HK-2 (cell line): ENCODE data around the gene KRTAP17-1.
"Not testable (repeated sequence)": the region's sequence is repeated elsewhere in the genome, so short reads cannot be mapped to it uniquely, and the experiment has no call there.

Source experiments
- DNase-seq: peaks from one replicate; pipeline ENCODE4 v3.0.0-alpha.2; 2018; ENCODE audit not compliant: unreplicated experiment

KRTAP17-1 gene

GRCh38 chr17:41304091-41304490 lies 11.4 kb downstream of the KRTAP17-1 start:
- no peak for DNase-seq

GRCh38 chr17:41302981-41303380 lies 12.5 kb downstream of the KRTAP17-1 start:
- no peak for DNase-seq

GRCh38 chr17:41301916-41302901 lies 13.3 kb downstream of the KRTAP17-1 start, which contains the start of gene KRTAP29-1:
KRTAP29-1 (minus strand) TSS chr17:41302851; CDS start chr17:41302851, 0 bp downstream.
- no peak for DNase-seq

- DNase-seq: no peak
These were observed 14.2 kb downstream of the KRTAP17-1 start for GRCh38 chr17:41301204-41301790.

- no peak for DNase-seq
These were observed 16.9 kb downstream of the KRTAP17-1 start for GRCh38 chr17:41298458-41299135.

GRCh38 chr17:41296846-41297245 lies 18.7 kb downstream of the KRTAP17-1 start:
- no peak for DNase-seq

- no peak for DNase-seq
These were observed 21.5 kb downstream of the KRTAP17-1 start for GRCh38 chr17:41294016-41294415.

- no peak for DNase-seq
These were observed 28.5 kb downstream of the KRTAP17-1 start for GRCh38 chr17:41287050-41287449.

- DNase-seq: no peak
These were observed 31.0 kb downstream of the KRTAP17-1 start for GRCh38 chr17:41284546-41284945.

GRCh38 chr17:41284043-41284442 lies 31.5 kb downstream of the KRTAP17-1 start:
- no peak for DNase-seq

GRCh38 chr17:41278176-41278955 lies 37.1 kb downstream of the KRTAP17-1 start:
- DNase-seq: peak; percentile 4

- DNase-seq: not testable (repeated sequence)
These were observed 39.8 kb downstream of the KRTAP17-1 start, which contains the start of gene KRTAP9-7 for GRCh38 chr17:41275648-41276190. KRTAP9-7 (plus strand) TSS chr17:41275698; CDS start chr17:41275698, 0 bp downstream.

GRCh38 chr17:41271858-41272257 lies 43.7 kb downstream of the KRTAP17-1 start:
- DNase-seq: no peak

- DNase-seq: not testable (repeated sequence)
These were observed 44.2 kb downstream of the KRTAP17-1 start for GRCh38 chr17:41271323-41271722.

- no peak for DNase-seq
These were observed 47.8 kb downstream of the KRTAP17-1 start for GRCh38 chr17:41267711-41268110.

GRCh38 chr17:41265078-41265477 lies 50.4 kb downstream of the KRTAP17-1 start, which contains the start of gene KRTAP9-6:
KRTAP9-6 (plus strand) TSS chr17:41265378; CDS start chr17:41265378, 0 bp downstream.
- DNase-seq: no peak
